Mesendoderm (in vitro differentiated cells): ENCODE results near the gene DUOX2.

Experiments
- DNase-seq: peaks from one replicate; pipeline ENCODE4 v3.0.0; 2013
- H2AK5ac ChIP-seq: 2 replicates; pipeline ENCODE4 v1.6.1; 2013; ENCODE audit warnings: low read length, inconsistent platforms
- H2BK120ac ChIP-seq: 2 replicates; pipeline ENCODE4 v1.6.1; 2013; ENCODE audit warnings: low read depth, mild to moderate bottlenecking, low read length, moderate library complexity, mixed read lengths
- H2BK15ac ChIP-seq: replicated peaks from 2 replicates; pipeline ENCODE4 v1.6.1; 2013; ENCODE audit warnings: low read depth, mild to moderate bottlenecking, moderate library complexity
- H2BK5ac ChIP-seq: 2 replicates; pipeline ENCODE4 v1.6.1; 2013; ENCODE audit warnings: low read length, inconsistent platforms
- H3K18ac ChIP-seq: 2 replicates; pipeline ENCODE4 v1.6.1; 2013; ENCODE audit warnings: mild to moderate bottlenecking, low read length, mixed read lengths
- H3K23ac ChIP-seq: one replicate; pipeline ENCODE4 v1.6.1; 2013; ENCODE audit warnings: low read length
- H3K27ac ChIP-seq: 2 replicates; pipeline ENCODE4 v1.5.1; 2013; ENCODE audit warnings: low read depth, mild to moderate bottlenecking, inconsistent platforms, low read length, moderate library complexity
- H3K27me3 ChIP-seq: 2 replicates; pipeline ENCODE4 v1.6.1; 2013; ENCODE audit warnings: low read length, control low read depth, mild to moderate bottlenecking, inconsistent platforms; ENCODE audit not compliant: insufficient read depth, poor library complexity
- H3K36me3 ChIP-seq: 2 replicates; pipeline ENCODE4 v1.6.1; 2013; ENCODE audit warnings: low read length, inconsistent platforms; ENCODE audit not compliant: control insufficient read depth, insufficient read depth
- H3K4ac ChIP-seq: one replicate; pipeline ENCODE4 v1.6.1; 2013; ENCODE audit warnings: low read depth, mild to moderate bottlenecking, low read length, moderate library complexity
- H3K4me1 ChIP-seq: 2 replicates; pipeline ENCODE4 v1.6.1; 2013; ENCODE audit warnings: low read depth, low read length, inconsistent platforms; ENCODE audit not compliant: control insufficient read depth
- H3K4me2 ChIP-seq: 2 replicates; pipeline ENCODE4 v1.6.1; 2013; ENCODE audit warnings: low read length
- H3K4me3 ChIP-seq: 2 replicates; pipeline ENCODE4 v1.5.1; 2013; ENCODE audit warnings: mild to moderate bottlenecking, low read length
- H3K56ac ChIP-seq: one replicate; pipeline ENCODE4 v1.6.1; 2013; ENCODE audit warnings: low read length
- H3K79me1 ChIP-seq: 2 replicates; pipeline ENCODE4 v1.6.1; 2013; ENCODE audit warnings: low read length, inconsistent platforms
- H3K79me2 ChIP-seq: 2 replicates; pipeline ENCODE4 v1.6.1; 2013; ENCODE audit warnings: mild to moderate bottlenecking, low read length; ENCODE audit not compliant: control insufficient read depth, insufficient read depth
- H3K9ac ChIP-seq: 2 replicates; pipeline ENCODE4 v1.6.1; 2013; ENCODE audit warnings: low read length, inconsistent platforms
- H4K5ac ChIP-seq: one replicate; pipeline ENCODE4 v1.6.1; 2013; ENCODE audit warnings: low read length
- H4K8ac ChIP-seq: one replicate; pipeline ENCODE4 v1.6.1; 2013; ENCODE audit warnings: low read depth, mild to moderate bottlenecking, control low read depth, low read length, moderate library complexity
- WGBS: extraction: QIAGEN DNeasy Blood & Tissue Kit; methylation state at CpG from one replicate; pipeline ENCODE4 v1.1.7; 2013; ENCODE audit warnings: low lambda C conversion rate, missing lambda C conversion rate; ENCODE audit not compliant: insufficient coverage; ENCODE audit errors: extremely low coverage; 5-methylcytosine and 5-hydroxymethylcytosine counted together

Gene DUOX2

DNA sequence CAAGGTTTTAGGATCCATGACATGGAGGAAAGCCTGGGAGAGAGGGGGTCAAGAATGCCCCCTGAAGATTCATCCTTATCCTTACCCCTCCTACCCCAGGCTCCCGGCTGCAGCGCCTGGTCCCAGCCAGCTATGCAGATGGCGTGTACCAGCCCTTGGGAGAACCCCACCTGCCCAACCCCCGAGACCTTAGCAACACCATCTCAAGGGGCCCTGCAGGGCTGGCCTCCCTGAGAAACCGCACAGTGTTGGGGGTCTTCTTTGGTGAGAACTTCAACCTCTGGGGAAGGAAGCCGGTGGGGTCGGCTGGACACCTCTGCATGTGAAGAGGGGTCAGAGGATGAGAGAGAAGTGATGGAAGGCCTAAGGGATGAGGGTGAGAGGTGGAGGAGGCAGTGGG is 20.1 kb upstream of the DUOX2 start:
- Histone ChIP-seq H3K4me1 (no peaks in the 10 kb centered on the region), H3K23ac (no peak overlapping the region), H3K79me2 (no peaks in the 10 kb centered on the region), H3K4ac (no peak overlapping the region), H2BK120ac (no peak overlapping the region), H3K36me3 (no peaks in the 10 kb centered on the region), H3K56ac (no peak overlapping the region), H2AK5ac (no peak overlapping the region), H3K18ac (no peak overlapping the region), H3K79me1 (no peaks in the 10 kb centered on the region), H4K5ac (no peak overlapping the region), H3K27me3 (peaks cover 50% of the 10 kb centered on the region), H4K8ac (no peak overlapping the region), H2BK5ac (no peak overlapping the region), H3K4me3 (no peak overlapping the region), H3K4me2 (no peak overlapping the region), H3K9ac (no peak overlapping the region), H2BK15ac (no peak overlapping the region), H3K27ac (no peak overlapping the region)
- no CpG with 5 or more reads among the region's 7 CpGs for WGBS
- DNase-seq, result no peak

DNA sequence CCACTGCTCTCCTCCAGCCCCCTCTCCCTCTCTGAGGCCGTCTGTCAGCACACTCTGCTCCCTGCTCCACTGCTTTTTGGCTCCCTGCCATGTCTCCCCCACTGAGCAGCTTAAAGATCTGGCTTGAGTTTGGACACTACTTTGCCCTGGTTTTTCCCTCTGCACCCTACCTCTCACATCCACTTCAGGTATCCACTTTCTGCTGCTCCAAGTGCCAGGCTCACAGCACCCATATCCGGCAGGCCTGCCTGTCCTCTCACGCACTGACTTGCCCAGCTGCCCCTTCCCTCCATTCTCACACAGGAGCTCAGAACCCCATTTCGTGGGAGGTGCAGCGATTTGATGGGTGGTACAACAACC is 19.6 kb upstream of the DUOX2 start:
- Histone ChIP-seq H4K5ac (no peak overlapping the region), H2BK15ac (no peak overlapping the region), H3K79me1 (no peaks in the 10 kb centered on the region), H3K4me3 (no peak overlapping the region), H4K8ac (no peak overlapping the region), H3K27me3 (peaks cover 56% of the 10 kb centered on the region), H3K9ac (no peak overlapping the region), H3K4me1 (no peaks in the 10 kb centered on the region), H3K79me2 (no peaks in the 10 kb centered on the region), H3K4ac (no peak overlapping the region), H3K4me2 (no peak overlapping the region), H3K56ac (no peak overlapping the region), H3K18ac (no peak overlapping the region), H2BK5ac (no peak overlapping the region), H3K27ac (no peak overlapping the region), H2BK120ac (no peak overlapping the region), H2AK5ac (no peak overlapping the region), H3K23ac (no peak overlapping the region), H3K36me3 (no peaks in the 10 kb centered on the region)
- DNase-seq, result no peak
- no CpG with 5 or more reads among the region's 5 CpGs for WGBS

DNA sequence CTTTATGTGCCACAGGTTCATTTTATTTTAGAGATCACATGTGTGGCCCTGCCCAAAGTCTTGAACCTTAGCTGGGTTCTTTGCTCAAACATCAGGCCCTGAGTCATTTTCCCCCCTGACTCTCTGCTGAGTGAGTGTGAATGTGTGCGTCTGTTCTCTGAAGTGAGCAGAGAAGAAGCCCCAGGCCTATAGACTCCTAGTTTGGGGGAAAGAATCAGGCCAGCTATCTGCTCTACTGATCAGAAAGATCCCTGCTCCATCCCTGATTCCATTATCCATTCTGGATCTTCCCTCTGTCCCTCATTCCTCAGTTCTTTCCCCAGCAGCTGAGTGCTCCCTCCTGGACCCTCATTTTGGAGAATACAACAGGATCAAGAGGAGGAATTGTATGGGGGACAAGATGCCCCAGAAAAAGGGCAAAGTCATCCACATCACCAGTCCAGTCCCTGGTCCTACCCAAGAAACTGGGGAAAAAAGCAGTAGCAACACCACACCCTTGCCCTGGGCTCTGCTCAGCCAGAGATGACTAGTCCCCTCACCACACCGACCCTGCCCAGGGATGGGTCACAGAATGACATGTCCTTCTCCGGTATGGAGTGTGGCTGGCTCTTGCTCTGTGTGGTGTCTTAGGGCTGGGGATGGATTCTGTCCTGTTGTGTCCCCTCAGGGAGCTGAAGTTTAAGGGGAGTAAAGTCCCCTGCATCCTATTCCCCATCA is 19.0 kb upstream of the DUOX2 start:
- H2BK15ac ChIP-seq, result no peak overlapping the region
- H2BK120ac ChIP-seq, result no peak overlapping the region
- H3K4me1 ChIP-seq, result no peaks in the 10 kb centered on the region
- H2BK5ac ChIP-seq, result no peak overlapping the region
- DNase-seq, result no peak
- no peak overlapping the region for H4K8ac ChIP-seq
- no CpG with 5 or more reads among the region's 3 CpGs for WGBS
- H3K9ac ChIP-seq, result no peak overlapping the region
- H4K5ac ChIP-seq, result no peak overlapping the region
- H3K27me3 ChIP-seq, result peaks cover 61% of the 10 kb centered on the region
- H3K4ac ChIP-seq, result no peak overlapping the region
- H3K4me3 ChIP-seq, result no peak overlapping the region
- no peak overlapping the region for H3K27ac ChIP-seq
- H3K36me3 ChIP-seq, result no peaks in the 10 kb centered on the region
- H3K18ac ChIP-seq, result no peak overlapping the region
- H3K56ac ChIP-seq, result no peak overlapping the region
- H3K79me2 ChIP-seq, result no peaks in the 10 kb centered on the region
- no peak overlapping the region for H2AK5ac ChIP-seq
- H3K23ac ChIP-seq, result no peak overlapping the region
- H3K4me2 ChIP-seq, result no peak overlapping the region
- H3K79me1 ChIP-seq, result no peaks in the 10 kb centered on the region

DNA sequence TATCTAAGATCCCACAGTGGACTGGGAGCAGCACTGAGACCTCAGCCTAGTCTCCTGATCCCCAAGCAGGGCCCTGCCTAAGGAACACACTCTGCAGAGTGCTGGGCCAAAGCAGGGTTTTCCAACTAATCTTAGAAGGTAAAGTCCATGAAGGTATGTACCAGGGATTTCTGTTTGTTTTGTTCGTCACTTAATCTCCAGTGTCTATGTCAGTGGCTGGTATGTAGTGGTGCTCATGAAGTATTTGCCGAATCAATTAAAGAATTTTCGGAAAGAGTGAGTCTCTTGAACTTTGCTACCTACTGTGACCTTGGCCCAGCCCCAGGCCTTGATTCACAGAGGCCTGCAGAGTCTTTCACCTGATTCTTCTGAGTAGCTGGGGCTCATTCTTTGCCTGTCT is 17.5 kb upstream of the DUOX2 start:
- no peak overlapping the region for H3K56ac ChIP-seq
- no peak for DNase-seq
- H3K4me2 ChIP-seq, result no peak overlapping the region
- no peak overlapping the region for H3K23ac ChIP-seq
- H2BK5ac ChIP-seq, result no peak overlapping the region
- H3K4me1 ChIP-seq, result no peaks in the 10 kb centered on the region
- H3K27me3 ChIP-seq, result peaks cover 67% of the 10 kb centered on the region
- H3K27ac ChIP-seq, result no peak overlapping the region
- no CpG with 5 or more reads among the region's 3 CpGs for WGBS
- no peak overlapping the region for H3K18ac ChIP-seq
- no peaks in the 10 kb centered on the region for H3K79me1 ChIP-seq
- H2BK120ac ChIP-seq, result no peak overlapping the region
- no peak overlapping the region for H2BK15ac ChIP-seq
- H3K4ac ChIP-seq, result no peak overlapping the region
- no peaks in the 10 kb centered on the region for H3K79me2 ChIP-seq
- no peak overlapping the region for H4K5ac ChIP-seq
- H3K4me3 ChIP-seq, result no peak overlapping the region
- no peak overlapping the region for H2AK5ac ChIP-seq
- H3K9ac ChIP-seq, result no peak overlapping the region
- H4K8ac ChIP-seq, result no peak overlapping the region
- H3K36me3 ChIP-seq, result no peaks in the 10 kb centered on the region

DNA sequence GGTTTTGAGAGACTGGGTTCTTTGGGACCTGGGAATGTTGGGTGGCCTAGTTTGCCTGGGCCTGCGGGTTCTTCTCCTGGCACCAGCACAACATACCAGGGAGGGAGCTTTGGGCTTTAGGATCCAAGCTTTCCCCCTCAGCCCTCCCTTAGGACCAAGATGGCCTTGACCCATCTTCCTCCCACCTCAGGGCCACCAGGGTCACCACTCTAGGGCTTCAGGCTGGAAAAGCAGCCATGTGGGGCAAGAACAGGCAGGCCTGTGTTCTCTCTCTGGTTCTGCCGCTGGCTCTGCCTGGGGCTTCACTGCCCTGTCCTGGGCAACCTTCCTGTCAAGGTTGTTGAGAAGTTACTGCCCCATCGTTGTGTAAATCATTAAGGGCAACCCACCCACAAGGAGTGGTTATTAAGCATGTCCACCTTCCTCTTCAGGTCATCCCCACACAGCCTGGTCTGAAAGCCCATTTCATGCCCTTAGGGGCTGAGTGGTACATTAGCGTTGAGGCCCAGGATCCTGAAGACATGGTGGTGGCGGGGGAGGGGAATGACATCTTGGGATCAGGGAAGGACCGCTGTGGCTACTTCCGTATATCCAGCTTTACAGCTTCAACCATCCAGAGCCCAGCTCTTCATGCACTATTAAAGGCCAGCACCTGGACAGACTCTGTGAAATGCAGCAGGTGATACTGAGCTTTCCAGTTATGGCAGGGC is 16.5 kb upstream of the DUOX2 start:
- Histone ChIP-seq H3K79me1 (no peaks in the 10 kb centered on the region), H3K4me1 (no peaks in the 10 kb centered on the region), H3K4ac (no peak overlapping the region), H2AK5ac (no peak overlapping the region), H3K23ac (no peak overlapping the region), H3K4me3 (no peak overlapping the region), H3K79me2 (no peaks in the 10 kb centered on the region), H3K9ac (no peak overlapping the region), H3K27me3 (peaks cover 68% of the 10 kb centered on the region), H3K36me3 (no peaks in the 10 kb centered on the region), H2BK5ac (no peak overlapping the region), H4K5ac (no peak overlapping the region), H2BK15ac (no peak overlapping the region), H3K18ac (no peak overlapping the region), H2BK120ac (no peak overlapping the region), H3K56ac (peak overlapping the region; percentile 49), H3K27ac (no peak overlapping the region), H3K4me2 (no peak overlapping the region), H4K8ac (no peak overlapping the region)
- WGBS, result no CpG with 5 or more reads among the region's 7 CpGs
- no peak for DNase-seq
